Measurements from ENCODE around the gene HECTD1.

- TF ChIP-seq CTCF (IDR thresholded peaks at IDR 0.05) (no peak), POLR2A (IDR thresholded peaks at IDR 0.05) (no peak), POLR2AphosphoS5 (IDR thresholded peaks at IDR 0.05; ENCODE audit: insufficient read depth in 1 of 2, low read depth in 1 of 2) (no peak)
Measured at GRCh38 chr14:31113794-31114193, 93.8 kb downstream of the HECTD1 start.
